ENCODE measurements around the gene MPC1.

Gene MPC1

GRCh38 chr6:166382933-166383801 lies at the start of gene MPC1:
TSS of gene MPC1 (minus strand) at chr6:166382940. CDS start at chr6:166382876, 64 bp downstream.
- DNase-seq = peak; percentile 86 to 94

GRCh38 chr6:166430269-166430668 lies 47.5 kb upstream of the MPC1 start:
- no peak for DNase-seq

- DNase-seq = no peak
Measured at GRCh38 chr6:166424431-166424830, 41.7 kb upstream of the MPC1 start.

DNA sequence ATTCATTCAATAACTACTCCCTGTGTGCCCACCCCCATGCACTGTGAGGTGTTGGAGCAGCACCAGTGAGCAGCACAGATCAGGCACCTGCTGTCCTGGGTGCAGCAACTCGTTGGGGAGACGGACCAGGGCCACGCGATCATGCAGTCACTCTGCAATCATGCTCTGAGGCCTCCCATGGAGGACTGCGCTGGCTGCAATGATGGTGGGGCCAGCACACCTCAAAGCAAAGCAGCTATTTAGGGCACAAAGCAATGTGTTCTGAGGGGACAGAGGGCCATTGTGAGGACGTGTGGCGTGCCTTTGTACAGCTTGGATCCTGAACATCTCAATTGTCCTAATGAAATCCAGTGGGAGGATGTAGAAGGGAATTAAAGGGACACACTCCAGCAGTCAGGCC lies 41.0 kb upstream of the MPC1 start:
- DNase-seq = peak; percentile 71 to 78

DNA sequence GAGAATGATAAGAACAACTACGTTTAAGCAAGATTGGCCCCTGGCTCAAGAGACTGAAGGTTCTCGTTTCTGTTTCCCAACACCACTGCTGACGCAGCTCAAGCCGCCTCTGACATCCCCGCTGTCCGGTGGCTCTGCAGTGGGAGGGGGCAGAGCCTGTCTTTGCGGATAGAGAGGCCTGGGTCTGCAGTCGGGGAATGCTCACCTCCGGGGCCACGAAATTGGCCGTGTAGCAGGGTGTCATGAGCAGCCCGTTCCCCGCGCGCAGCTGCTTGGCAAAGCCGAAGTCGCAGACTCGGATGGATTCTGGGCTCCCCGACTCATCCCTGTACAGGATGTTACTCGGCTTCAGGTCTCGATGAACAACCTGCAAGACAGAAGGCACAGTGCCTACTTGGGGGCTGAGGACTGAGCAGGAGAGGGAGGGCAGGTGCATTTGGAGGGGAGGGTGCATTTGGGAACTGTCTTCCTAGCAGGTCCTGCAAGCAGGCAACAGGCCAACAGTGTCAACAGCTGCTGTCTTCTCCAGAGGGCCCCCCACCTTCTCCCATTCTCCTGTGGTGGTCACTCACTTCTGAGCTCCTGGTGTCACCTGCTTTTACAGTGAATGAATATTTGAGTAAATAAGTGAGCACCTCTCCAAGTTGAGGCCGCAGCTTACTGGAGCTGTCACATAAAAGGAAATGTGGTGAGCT lies 40.5 kb upstream of the MPC1 start:
- no peak for DNase-seq

DNA sequence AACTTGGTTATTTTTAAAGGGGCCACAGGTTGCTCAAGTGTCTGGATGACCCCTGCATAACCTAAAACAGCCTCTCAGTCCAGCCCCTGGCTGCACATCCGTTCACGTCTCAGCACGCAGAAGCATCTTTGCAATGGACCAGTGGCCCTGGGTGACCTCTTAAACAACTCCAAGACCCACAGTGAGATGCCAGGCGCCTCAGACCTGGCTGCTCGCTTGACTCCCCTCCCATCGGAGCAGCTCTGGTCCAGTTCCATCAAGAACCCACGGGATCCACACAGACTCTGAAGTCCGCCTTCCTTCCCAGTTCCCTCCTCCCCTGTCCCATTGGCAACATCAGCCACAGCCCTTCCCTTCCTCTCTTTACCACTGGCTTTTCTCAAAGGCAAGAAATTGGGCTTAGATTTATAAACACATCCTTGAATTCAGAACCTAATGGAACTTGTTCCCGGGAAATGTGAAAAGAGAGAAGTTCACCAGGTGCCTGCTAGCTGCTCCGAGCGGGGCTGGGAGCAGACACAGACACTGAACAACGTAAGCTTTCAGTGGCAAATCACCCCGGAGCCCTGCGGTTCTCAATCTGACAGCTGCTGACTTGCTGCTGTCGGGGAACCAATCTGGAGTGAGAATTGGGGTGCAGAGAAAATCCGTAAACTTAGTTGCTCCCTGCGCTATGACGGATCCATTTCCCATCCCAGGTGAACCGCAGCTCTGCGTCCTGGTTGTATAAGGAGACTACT lies 39.6 kb upstream of the MPC1 start:
- peak in 1 of 2 donors; percentile 33 for DNase-seq

- peak; percentile 30 to 49 for DNase-seq
Measured at GRCh38 chr6:166420351-166420750, 37.6 kb upstream of the MPC1 start.

DNA sequence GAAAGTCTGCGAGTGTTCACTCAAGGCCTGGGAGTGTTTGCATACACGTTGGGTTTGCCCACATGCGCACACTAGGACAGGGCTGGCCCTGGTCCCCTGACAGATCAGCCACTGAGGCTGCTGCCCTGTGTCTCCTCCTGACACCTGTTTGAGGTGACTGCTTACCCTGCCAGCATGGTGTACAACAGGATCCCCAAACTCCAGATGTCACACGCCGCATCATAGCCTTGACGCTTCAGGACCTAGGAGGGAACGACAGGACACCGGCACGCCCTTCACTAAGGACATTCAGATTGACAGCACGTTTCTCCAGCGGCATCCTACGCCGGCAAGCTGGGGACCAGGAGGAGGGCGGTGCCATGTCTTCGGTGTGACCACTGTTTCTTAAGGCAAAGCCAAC lies 37.0 kb upstream of the MPC1 start:
- DNase-seq = no peak

DNA sequence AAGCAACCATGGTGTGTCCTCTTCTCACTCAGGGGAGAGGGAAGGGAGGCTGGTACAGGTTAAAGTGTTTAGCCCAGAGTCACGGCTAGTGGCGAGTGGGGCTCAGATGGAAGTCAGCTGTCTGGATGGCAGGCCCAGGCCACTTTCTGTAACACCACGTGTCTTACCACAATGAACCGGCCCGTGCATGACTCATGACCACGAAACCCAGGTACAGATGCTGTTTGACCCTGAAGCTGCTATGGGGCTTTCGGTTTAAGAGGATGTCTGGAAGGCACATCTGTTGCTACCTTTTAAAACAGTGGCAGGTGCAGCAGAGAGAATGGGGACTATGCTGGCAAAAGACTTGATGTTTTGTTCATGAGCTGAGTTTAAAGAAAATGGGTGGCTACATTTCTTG lies 36.5 kb upstream of the MPC1 start:
- no peak for DNase-seq

DNA sequence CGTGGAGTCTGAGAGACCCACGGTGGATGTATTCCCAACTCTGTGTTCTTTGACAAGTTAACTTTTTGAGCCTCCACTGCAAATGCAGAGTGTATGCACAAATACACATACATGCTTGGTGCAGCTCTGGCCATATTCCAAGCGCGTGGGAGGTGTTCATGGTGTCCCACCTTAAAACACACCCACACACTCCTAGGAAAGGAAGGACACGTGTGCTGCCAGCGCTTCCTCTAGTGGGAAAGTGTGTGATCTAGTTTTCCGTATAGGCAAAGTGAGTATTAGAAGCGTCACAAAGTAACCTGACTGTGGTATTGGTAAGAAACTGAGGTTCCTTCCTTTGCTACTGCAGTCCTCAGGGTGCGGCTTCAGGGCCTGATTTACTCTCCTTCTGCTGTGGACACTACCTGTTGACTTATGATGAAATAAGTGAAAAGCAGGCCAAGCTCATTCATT lies 36.0 kb upstream of the MPC1 start:
- DNase-seq = no peak

DNA sequence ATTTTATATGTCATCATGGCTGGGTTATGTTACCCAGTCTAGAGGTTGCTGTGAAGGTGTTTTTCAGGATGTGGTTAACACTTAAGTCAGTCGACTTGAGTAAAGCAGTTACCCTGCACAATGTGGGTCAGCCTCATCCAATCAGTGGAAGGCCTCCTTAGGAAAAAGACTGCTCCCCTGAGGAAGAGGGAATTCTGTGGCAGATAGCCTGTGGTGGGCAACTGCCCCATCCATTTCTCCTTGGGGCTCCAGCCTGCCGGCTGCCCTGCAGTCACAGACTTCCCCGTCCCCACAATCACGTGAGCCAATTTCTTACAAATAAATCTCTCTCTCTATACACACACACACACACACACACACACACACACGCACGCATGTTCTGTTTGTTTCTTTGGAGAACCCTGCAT lies 34.5 kb upstream of the MPC1 start:
- no peak for DNase-seq

DNA sequence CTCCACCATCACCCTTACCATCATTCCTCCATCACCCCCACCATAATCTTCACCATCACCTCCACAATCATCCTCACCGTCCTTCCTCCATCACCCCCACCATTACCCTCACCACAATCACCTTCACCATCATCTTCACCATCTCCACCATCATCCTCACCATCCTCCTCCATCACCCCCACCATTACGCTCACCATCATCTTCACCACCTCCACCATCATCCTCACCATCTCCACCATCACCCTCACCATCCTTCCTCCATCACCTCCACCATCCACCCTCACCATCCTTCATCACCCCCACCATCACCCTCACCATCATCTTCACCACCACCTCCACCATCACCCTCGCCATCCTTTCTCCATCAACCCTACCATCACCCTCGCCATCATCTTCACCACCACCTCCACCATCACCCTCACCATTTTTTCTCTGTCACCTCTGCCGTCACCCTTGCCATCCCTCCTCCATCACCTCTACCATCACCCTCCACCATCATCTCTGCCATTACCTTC lies 33.1 kb upstream of the MPC1 start:
- no peak for DNase-seq

DNA sequence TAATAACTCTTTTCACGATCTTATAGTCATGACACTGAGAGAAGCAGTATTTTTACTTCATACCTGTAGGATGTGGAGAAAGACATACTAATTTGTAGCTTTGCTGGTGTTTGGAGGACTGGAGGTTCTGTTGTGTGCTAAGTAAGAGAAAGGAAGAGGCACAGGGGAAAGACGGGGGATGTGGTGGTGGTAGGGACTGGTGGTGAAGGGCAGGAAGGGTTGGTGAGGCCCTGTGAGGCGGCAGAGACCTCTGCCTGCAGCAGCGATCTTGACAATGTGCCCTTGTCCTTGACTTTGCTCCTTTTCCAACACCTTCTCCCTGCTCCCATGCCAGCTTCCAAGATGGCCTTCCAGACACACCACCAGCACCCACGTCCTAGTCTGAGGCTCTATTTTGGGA lies 32.6 kb upstream of the MPC1 start:
- DNase-seq = no peak

GRCh38 chr6:166413491-166413951 lies 30.8 kb upstream of the MPC1 start:
- no peak for DNase-seq

DNA sequence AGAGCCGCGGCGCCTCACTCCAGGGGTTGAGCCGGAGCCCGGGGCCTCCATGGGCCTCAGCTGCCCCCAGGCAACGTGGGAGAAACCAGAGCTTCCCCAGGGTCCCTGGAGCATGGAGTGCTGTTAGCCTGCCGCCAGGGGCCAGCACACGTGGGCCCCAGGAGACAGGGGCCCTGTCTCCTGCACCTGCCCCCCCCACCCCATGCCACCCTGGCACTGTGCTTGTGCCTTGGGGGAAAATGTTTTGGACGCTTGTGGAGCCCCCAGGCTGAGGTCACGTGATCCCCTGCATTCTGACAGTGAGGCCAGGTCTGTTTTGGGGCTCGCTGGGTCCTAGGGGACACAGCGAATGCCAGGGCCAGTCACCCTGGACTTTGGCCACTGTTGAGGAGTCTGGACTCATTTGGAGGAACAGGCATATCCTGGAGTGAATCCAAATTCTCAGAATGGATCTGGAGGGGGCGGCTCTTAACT lies 30.2 kb upstream of the MPC1 start:
- DNase-seq = no peak

DNA sequence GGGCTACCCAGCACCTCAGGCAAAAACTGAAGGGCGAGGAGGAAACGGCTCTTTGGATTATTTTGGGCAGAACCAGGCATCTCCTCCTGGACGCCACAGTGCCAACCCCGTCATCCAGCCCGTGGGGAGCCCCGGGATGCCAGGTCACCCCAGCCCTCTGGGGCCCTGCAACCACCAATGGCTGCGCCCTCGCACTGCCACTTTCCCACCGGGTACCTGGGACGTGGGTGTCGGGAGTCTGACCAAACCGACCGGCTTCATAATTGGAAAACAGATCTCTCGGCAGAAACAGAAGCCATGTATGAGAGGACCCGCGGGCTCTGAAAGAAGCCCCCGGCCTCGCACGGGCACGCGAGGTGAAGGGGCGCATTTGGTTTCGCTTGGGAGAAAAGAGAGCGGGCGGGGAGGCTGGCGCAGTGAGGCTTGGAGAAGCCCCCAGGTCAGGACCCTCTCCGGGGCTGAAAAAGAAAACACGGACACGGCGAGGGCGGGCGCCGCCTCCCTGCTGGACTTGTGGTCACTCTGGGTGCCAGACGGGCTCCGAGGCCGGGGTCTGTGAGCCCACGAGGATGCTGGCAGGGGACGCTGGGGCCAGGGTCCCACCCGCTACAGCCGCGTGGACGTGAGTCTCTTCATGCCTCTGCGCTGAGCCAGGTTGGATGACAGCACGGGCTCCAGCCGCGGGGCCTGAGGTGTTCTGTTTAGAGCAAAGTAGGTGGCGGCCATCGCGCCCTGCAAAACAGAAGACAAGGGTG lies 29.6 kb upstream of the MPC1 start:
- no peak for DNase-seq

- DNase-seq = no peak
Measured at GRCh38 chr6:166411721-166412151, 29.0 kb upstream of the MPC1 start.

- DNase-seq = no peak
Measured at GRCh38 chr6:166411271-166411670, 28.5 kb upstream of the MPC1 start.

DNA sequence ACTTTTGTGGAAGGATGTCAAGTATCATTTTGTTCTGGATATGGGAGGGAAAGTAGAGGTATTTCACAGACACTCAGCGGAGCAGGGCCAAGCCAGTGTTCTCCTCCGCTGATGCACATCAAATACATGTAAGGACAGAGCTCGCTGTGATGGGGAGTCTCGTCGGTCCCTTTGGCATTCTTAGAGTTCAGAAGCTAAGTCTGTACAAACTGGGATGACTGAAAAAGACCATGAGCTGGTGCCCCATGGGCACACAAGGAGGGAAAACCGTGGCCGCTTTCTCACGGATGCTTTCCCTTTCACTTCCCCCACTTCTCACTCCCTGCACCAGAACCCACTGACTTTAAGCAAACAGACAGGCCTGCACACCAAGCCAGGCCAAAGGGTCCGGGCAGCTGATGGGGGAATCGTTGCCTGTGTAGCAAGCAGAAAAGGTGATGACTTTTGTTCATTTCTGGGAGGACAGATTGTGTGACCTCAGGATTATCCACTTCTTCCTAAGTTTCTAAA lies 27.7 kb upstream of the MPC1 start:
- no peak for DNase-seq

GRCh38 chr6:166408936-166409755 lies 26.4 kb upstream of the MPC1 start:
- no peak for DNase-seq

DNA sequence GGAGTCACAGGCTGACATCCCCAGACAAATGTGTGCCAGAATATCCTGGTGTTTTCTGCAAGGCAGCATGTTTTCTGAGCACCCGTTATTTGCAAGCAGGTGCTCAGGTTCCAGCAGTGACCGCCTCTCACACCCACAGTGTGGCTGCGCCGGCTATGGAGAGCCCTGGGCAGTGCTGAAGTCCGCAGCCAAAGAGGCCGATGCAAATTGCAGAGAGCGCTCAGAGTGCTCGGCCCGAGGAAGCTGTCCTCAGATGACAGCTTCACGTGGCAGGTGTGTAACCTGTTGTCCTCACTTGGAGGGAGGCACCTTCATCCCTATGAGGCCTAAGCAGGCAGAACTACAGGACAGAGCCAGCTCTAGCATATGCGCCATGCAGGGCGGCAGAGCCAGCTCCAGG lies 23.5 kb upstream of the MPC1 start:
- DNase-seq = no peak
